ENCODE measurements around the gene CIT. TPM values are rescaled to one million over a fixed set of nuclear protein-coding genes. Genes with fewer than 3 reads are reported as not detected.

The CIT gene
- total and polyA plus RNA-seq, 10 of the 15 experiments (the other 5 are each of a cell fraction or from before 2014, with no cell fraction given): 1.0 to 38.2 (median 14.9) TPM

DNA sequence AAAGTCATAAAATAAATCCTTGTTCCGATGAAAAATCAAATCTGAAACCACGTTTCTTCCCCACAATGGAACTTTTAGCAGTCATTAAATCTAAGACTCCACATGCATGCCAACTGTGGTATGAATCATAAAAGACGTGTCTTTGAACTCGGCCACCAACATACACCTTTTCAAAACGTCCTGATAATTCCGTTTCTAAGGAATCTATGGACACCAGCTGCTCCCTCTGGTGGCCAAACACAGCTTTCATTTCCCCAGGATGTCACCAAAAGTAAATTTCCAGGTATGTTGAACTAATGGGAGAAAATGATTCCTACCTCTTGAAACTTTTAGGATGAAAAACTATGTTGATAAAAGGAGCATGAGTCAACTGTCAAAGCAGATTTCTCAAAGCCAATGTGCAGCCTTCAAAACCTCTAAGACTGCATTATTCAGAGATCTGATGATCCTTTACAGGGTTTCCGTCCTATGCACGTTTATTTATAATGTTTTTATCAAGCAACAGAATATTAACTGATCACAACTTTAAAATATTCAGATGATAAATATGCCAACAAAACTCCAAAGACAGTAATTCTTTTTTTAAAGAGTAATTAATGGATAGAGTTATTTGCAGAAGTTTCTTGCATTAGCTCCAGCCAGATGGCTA lies 96.2 kb downstream of the CIT start (continued):
- TF ChIP-seq, protein P1, sequence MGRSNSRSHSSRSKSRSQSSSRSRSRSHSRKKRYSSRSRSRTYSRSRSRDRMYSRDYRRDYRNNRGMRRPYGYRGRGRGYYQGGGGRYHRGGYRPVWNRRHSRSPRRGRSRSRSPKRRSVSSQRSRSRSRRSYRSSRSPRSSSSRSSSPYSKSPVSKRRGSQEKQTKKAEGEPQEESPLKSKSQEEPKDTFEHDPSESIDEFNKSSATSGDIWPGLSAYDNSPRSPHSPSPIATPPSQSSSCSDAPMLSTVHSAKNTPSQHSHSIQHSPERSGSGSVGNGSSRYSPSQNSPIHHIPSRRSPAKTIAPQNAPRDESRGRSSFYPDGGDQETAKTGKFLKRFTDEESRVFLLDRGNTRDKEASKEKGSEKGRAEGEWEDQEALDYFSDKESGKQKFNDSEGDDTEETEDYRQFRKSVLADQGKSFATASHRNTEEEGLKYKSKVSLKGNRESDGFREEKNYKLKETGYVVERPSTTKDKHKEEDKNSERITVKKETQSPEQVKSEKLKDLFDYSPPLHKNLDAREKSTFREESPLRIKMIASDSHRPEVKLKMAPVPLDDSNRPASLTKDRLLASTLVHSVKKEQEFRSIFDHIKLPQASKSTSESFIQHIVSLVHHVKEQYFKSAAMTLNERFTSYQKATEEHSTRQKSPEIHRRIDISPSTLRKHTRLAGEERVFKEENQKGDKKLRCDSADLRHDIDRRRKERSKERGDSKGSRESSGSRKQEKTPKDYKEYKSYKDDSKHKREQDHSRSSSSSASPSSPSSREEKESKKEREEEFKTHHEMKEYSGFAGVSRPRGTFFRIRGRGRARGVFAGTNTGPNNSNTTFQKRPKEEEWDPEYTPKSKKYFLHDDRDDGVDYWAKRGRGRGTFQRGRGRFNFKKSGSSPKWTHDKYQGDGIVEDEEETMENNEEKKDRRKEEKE (IDR thresholded peaks at IDR 0.05): no peak
- peak; percentile 41 to 56 (median 56); a peak in 5 of 6 replicates for TF ChIP-seq CTCF (IDR thresholded peaks at IDR 0.05 in 2 of 3, conservative IDR thresholded peaks at IDR 0.05 in 1 of 3; ENCODE audit: control insufficient read depth in 2 of 3, extremely low read depth in 1 of 3, insufficient read depth in 1 of 3, low read depth in 3 of 3, low read length in 3 of 3)

- ChIA-PET POLR2A (no interaction called here), RAD21 (ENCODE audit: unreplicated experiment) (no interaction called here), CTCF (no interaction called here), SMC1A (ENCODE audit: uncharacterized antibody, unreplicated experiment) (interaction anchor here (0.6 to 1.0 kb wide), 2 partner anchors 11 to 20 kb away, joined by 3 to 4 read pairs; no protein-coding TSS in a partner anchor)
- FAIRE-seq: no peak
- no peak overlapping the region for H3K4me2 ChIP-seq (ENCODE audit: control insufficient read depth, insufficient read depth)
- in situ Hi-C loops (cut with MboI) (no loop called here), intact Hi-C loops (cut with micrococcal nuclease; ENCODE audit: unreplicated experiment) (no loop called here)
- no peaks in the 10 kb centered on the region for H4K20me1 ChIP-seq (ENCODE audit: control insufficient read depth, insufficient read depth)
- no TSS peak for BruUV-seq (replicated peaks)
- H3K9me3 ChIP-seq (replicated peaks; ENCODE audit: control insufficient read depth, insufficient read depth, low read length): no peaks in the 10 kb centered on the region
- H3K79me2 ChIP-seq (ENCODE audit: control insufficient read depth, insufficient read depth, low read length): no peaks in the 10 kb centered on the region
- H3K9ac ChIP-seq (ENCODE audit: control insufficient read depth, insufficient read depth, low read length): no peak overlapping the region
- H3K36me3 ChIP-seq (ENCODE audit: control insufficient read depth in 2 of 2, insufficient read depth in 2 of 2, low read length in 1 of 2): peaks cover 6 to 18% of the 10 kb centered on the region in 2 experiments
- no peaks in the 10 kb centered on the region for H3K27me3 ChIP-seq (replicated peaks in 1 of 2; ENCODE audit: control insufficient read depth in 2 of 2, insufficient read depth in 2 of 2, low read length in 1 of 2)
- H3K27ac ChIP-seq (ENCODE audit: control insufficient read depth, insufficient read depth): no peak overlapping the region
- H3K4me1 ChIP-seq (ENCODE audit: control insufficient read depth, insufficient read depth, low read length): no peaks in the 10 kb centered on the region
- H3K4me3 ChIP-seq: no peak overlapping the region
- no peak for ATAC-seq
- H2AFZ ChIP-seq (ENCODE audit: control insufficient read depth, low read depth, low read length): no peak overlapping the region
- WGBS (ENCODE audit: insufficient coverage, insufficient replicate concordance, low lambda C conversion rate, missing lambda C conversion rate): 71% methylated on average over 7 of the region's 7 CpGs
- DNase-seq (ENCODE audit: low read depth, low spot score): no peak
- no peak for TF ChIP-seq PAX8 (IDR thresholded peaks at IDR 0.05)
- TF ChIP-seq SIN3A (IDR thresholded peaks at IDR 0.05; ENCODE audit: low read depth, low read length): no peak
- TF ChIP-seq CHD2 (IDR thresholded peaks at IDR 0.05; ENCODE audit: borderline replicate concordance, low read depth, low read length): no peak
- no peak for TF ChIP-seq SUZ12 (IDR thresholded peaks at IDR 0.05; ENCODE audit: unreplicated experiment)
- TF ChIP-seq, protein P2, sequence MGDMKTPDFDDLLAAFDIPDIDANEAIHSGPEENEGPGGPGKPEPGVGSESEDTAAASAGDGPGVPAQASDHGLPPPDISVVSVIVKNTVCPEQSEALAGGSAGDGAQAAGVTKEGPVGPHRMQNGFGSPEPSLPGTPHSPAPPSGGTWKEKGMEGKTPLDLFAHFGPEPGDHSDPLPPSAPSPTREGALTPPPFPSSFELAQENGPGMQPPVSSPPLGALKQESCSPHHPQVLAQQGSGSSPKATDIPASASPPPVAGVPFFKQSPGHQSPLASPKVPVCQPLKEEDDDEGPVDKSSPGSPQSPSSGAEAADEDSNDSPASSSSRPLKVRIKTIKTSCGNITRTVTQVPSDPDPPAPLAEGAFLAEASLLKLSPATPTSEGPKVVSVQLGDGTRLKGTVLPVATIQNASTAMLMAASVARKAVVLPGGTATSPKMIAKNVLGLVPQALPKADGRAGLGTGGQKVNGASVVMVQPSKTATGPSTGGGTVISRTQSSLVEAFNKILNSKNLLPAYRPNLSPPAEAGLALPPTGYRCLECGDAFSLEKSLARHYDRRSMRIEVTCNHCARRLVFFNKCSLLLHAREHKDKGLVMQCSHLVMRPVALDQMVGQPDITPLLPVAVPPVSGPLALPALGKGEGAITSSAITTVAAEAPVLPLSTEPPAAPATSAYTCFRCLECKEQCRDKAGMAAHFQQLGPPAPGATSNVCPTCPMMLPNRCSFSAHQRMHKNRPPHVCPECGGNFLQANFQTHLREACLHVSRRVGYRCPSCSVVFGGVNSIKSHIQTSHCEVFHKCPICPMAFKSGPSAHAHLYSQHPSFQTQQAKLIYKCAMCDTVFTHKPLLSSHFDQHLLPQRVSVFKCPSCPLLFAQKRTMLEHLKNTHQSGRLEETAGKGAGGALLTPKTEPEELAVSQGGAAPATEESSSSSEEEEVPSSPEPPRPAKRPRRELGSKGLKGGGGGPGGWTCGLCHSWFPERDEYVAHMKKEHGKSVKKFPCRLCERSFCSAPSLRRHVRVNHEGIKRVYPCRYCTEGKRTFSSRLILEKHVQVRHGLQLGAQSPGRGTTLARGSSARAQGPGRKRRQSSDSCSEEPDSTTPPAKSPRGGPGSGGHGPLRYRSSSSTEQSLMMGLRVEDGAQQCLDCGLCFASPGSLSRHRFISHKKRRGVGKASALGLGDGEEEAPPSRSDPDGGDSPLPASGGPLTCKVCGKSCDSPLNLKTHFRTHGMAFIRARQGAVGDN (IDR thresholded peaks at IDR 0.05): no peak
- TF ChIP-seq RFX5 (IDR thresholded peaks at IDR 0.05; ENCODE audit: low read depth, low read length): no peak
- no peak for TF ChIP-seq POLR2AphosphoS5 (IDR thresholded peaks at IDR 0.05; ENCODE audit: low read length)
- TF ChIP-seq TCF7 (IDR thresholded peaks at IDR 0.05; ENCODE audit: borderline replicate concordance): no peak
These were observed 101.7 kb downstream of the CIT start for GRCh38 chr12:119775246-119775895.
